WTC11 (cell line): ENCODE results near the gene CFAP99. TPM values are rescaled to one million over a fixed set of nuclear protein-coding genes. Genes with fewer than 3 reads are reported as not detected.
"Not testable (repeated sequence)": the region's sequence is repeated elsewhere in the genome, so short reads cannot be mapped to it uniquely, and the experiment has no call there.

Experiments
- ATAC-seq: fragments of 200-7000 bp; cut with Tn5 transposase; 2 replicates; pipeline ENCODE4 v1.10.0; 2021; ENCODE audit warnings: mild to moderate bottlenecking, moderate library complexity
- CTCF ChIA-PET: fragments of 300-600 bp; sonication (Branson Sonifier 250); formaldehyde crosslinking; loops from one replicate; lab custom pipeline; 2021; ENCODE audit warnings: antibody characterized with exemption; lab: Charles Lee
- POLR2A ChIA-PET: fragments of 350-600 bp; sonication (Branson Sonifier 250); formaldehyde crosslinking; loops from one replicate; lab custom pipeline; 2021; ENCODE audit warnings: antibody characterized with exemption; lab: Charles Lee
- DNase-seq: peaks from one replicate; pipeline ENCODE4 v3.0.0; 2021; ENCODE audit warnings: low spot score
- H3K27ac Mint-ChIP-seq: 2 replicates; pipeline ENCODE4 v1.8.0; 2021; ENCODE audit warnings: mixed read lengths
- H3K27me3 Mint-ChIP-seq: 2 replicates; pipeline ENCODE4 v1.8.0; 2021; ENCODE audit warnings: low read depth, mild to moderate bottlenecking, moderate library complexity, mixed read lengths
- H3K36me3 Mint-ChIP-seq: 2 replicates; pipeline ENCODE4 v1.8.0; 2021; ENCODE audit warnings: mixed read lengths
- H3K4me1 Mint-ChIP-seq: 2 replicates; pipeline ENCODE4 v1.8.0; 2022; ENCODE audit warnings: mixed read lengths
- H3K4me3 Mint-ChIP-seq: 2 replicates; pipeline ENCODE4 v1.8.0; 2021; ENCODE audit warnings: mild to moderate bottlenecking, moderate library complexity, mixed read lengths
- H3K9me3 Mint-ChIP-seq: 2 replicates; pipeline ENCODE4 v1.8.0; 2021; ENCODE audit warnings: mixed read lengths
- ESRRA ChIP-seq: sonication (generic); formaldehyde crosslinking; IDR thresholded peaks from 2 replicates; pipeline ENCODE4 v1.8.1; 2022; ENCODE audit warnings: mild to moderate bottlenecking, missing genetic modification reagents, borderline replicate concordance
- GABPB1 ChIP-seq: sonication (generic); formaldehyde crosslinking; IDR thresholded peaks from 2 replicates; pipeline ENCODE4 v1.8.1; 2023; ENCODE audit warnings: mild to moderate bottlenecking, missing genetic modification reagents
- GTF2I ChIP-seq: fragments of 250-450 bp; sonication (Bioruptor Pico); conservative IDR thresholded peaks from 2 replicates; pipeline ENCODE4 v1.4.0; 2021; ENCODE audit warnings: mild to moderate bottlenecking
- JAZF1 ChIP-seq: fragments of 250-450 bp; sonication (Bioruptor Pico); IDR thresholded peaks from 2 replicates; pipeline ENCODE4 v1.9.0; 2021; ENCODE audit warnings: moderate library complexity, mild to moderate bottlenecking, inconsistent platforms
- NR1H2 ChIP-seq: sonication (generic); formaldehyde crosslinking; IDR thresholded peaks from 2 replicates; pipeline ENCODE4 v1.9.0; 2021; ENCODE audit warnings: mild to moderate bottlenecking, moderate library complexity, missing genetic modification reagents
- OVOL2 ChIP-seq: fragments of 250-450 bp; sonication (Bioruptor Pico); IDR thresholded peaks from 2 replicates; pipeline ENCODE4 v1.9.0; 2021; ENCODE audit warnings: mild to moderate bottlenecking, borderline replicate concordance
- SOX15 ChIP-seq: fragments of 250-450 bp; sonication (Bioruptor Pico); IDR thresholded peaks from 2 replicates; pipeline ENCODE4 v1.9.0; 2021; ENCODE audit warnings: mild to moderate bottlenecking
- ZNF219 ChIP-seq: sonication (generic); formaldehyde crosslinking; IDR thresholded peaks from 2 replicates; pipeline ENCODE4 v1.8.0; 2023; ENCODE audit warnings: missing genetic modification reagents, mild to moderate bottlenecking, borderline replicate concordance
- total RNA-seq: library from RNA; stranded (reverse); gene quantifications from 3 replicates; pipeline ENCODE4 v1.2.3, GENCODE V29; 2021
- TF ChIP-seq, protein P1 (sequence below): sonication (generic); formaldehyde crosslinking; IDR thresholded peaks from 2 replicates; pipeline ENCODE4 v1.8.1; 2022; ENCODE audit warnings: low read depth, missing genetic modification reagents, borderline replicate concordance
- TF ChIP-seq, protein P2 (sequence below): fragments of 250-450 bp; sonication (Bioruptor Pico); IDR thresholded peaks from 2 replicates; pipeline ENCODE4 v2.1.2; 2022; ENCODE audit warnings: mild to moderate bottlenecking, moderate library complexity
- TF ChIP-seq, protein P3 (sequence below): sonication (generic); formaldehyde crosslinking; IDR thresholded peaks from 2 replicates; pipeline ENCODE4 v1.8.1; 2022; ENCODE audit warnings: low read depth, mild to moderate bottlenecking, moderate library complexity, missing genetic modification reagents, borderline replicate concordance
- TF ChIP-seq, protein P4 (sequence below): sonication (generic); formaldehyde crosslinking; IDR thresholded peaks from 2 replicates; pipeline ENCODE4 v1.8.1; 2023; ENCODE audit warnings: mild to moderate bottlenecking, missing genetic modification reagents, moderate library complexity
- TF ChIP-seq, protein P5 (sequence below): sonication (generic); formaldehyde crosslinking; IDR thresholded peaks from 2 replicates; pipeline ENCODE4 v1.8.1; 2023; ENCODE audit warnings: mild to moderate bottlenecking, missing genetic modification reagents, moderate library complexity
- TF ChIP-seq, protein P6 (sequence below): fragments of 250-450 bp; sonication (Bioruptor Pico); IDR thresholded peaks from 2 replicates; pipeline ENCODE4 v1.9.0; 2021; ENCODE audit warnings: mild to moderate bottlenecking

The CFAP99 gene
- total RNA-seq, 1 experiment from 2014 or later, result not detected

DNA sequence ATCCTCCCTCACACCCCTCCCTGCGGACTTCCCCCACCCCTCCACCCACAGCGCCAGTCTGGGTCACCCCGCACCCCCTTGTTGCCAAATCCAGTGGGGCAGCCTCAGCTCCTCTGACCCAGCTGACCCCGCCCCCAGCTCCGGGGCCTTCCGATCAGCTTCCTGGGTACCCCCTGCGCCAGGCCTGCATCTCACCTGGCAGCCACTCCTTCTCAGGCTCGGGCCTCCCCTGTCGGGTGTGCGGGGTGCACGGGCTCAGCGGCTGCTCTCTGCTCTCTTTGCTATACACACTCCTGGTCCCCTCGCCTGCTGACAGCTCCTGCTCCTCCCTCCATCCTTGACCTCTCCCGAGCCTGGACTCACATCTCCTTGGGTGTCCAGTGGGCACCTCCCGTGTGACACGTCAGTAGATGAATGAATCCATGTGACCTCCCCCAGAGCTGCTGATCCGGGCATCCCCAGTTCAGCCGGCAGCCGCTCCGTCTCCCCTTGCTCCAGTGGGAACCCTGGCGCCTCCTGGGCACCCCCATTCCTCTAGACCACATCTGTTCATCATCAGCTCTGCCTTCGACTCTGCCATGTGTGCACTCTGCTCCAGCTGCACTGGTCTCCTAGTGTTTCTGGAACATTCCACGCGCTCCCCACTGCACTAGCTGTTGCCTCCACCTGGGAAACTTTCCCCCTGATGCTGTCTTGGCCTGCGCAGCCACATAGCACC lies 9.9 kb downstream of the CFAP99 start (continued):
- TF ChIP-seq, protein P1, sequence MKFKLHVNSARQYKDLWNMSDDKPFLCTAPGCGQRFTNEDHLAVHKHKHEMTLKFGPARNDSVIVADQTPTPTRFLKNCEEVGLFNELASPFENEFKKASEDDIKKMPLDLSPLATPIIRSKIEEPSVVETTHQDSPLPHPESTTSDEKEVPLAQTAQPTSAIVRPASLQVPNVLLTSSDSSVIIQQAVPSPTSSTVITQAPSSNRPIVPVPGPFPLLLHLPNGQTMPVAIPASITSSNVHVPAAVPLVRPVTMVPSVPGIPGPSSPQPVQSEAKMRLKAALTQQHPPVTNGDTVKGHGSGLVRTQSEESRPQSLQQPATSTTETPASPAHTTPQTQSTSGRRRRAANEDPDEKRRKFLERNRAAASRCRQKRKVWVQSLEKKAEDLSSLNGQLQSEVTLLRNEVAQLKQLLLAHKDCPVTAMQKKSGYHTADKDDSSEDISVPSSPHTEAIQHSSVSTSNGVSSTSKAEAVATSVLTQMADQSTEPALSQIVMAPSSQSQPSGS (CRISPR knock-in tag), result no peak
- TF ChIP-seq, protein P2, sequence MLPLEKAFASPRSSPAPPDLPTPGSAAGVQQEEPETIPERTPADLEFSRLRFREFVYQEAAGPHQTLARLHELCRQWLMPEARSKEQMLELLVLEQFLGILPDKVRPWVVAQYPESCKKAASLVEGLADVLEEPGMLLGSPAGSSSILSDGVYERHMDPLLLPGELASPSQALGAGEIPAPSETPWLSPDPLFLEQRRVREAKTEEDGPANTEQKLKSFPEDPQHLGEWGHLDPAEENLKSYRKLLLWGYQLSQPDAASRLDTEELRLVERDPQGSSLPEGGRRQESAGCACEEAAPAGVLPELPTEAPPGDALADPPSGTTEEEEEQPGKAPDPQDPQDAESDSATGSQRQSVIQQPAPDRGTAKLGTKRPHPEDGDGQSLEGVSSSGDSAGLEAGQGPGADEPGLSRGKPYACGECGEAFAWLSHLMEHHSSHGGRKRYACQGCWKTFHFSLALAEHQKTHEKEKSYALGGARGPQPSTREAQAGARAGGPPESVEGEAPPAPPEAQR (CRISPR knock-in tag), result no peak
- TF ChIP-seq, protein P3, sequence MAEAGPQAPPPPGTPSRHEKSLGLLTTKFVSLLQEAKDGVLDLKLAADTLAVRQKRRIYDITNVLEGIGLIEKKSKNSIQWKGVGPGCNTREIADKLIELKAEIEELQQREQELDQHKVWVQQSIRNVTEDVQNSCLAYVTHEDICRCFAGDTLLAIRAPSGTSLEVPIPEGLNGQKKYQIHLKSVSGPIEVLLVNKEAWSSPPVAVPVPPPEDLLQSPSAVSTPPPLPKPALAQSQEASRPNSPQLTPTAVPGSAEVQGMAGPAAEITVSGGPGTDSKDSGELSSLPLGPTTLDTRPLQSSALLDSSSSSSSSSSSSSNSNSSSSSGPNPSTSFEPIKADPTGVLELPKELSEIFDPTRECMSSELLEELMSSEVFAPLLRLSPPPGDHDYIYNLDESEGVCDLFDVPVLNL, result no peak

DNA sequence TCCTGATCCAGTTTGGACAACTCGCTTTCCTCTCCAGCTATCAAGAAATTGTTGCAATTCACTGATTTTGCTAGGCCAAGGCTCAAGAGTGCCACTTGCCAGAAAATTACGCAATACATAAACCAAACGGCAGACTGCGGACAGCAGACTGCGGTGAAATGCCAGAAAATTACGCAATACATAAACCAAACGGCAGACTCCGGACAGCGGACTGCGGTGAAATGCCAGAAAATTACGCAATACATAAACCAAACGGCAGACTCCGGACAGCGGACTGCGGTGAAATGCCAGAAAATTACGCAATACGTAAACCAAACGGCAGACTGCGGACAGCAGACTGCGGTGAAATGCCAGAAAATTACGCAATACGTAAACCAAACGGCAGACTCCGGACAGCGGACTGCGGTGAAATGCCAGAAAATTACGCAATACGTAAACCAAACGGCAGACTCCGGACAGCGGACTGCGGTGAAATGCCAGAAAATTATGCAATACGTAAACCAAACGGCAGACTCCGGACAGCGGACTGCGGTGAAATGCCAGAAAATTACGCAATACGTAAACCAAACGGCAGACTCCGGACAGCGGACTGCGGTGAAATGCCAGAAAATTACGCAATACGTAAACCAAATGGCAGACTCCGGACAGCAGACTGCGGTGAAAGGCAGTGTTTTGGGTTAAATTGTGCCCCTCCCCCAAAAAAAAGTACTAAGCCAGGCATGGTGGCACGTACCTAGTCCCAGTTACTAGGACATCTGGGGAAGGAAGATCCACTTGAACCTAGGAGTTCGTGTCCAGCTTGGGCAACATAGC lies 11.4 kb downstream of the CFAP99 start:
- H3K4me3 Mint-ChIP-seq, POLR2A ChIA-PET, H3K4me1 Mint-ChIP-seq, ATAC-seq, H3K9me3 Mint-ChIP-seq, DNase-seq, H3K27ac Mint-ChIP-seq, H3K27me3 Mint-ChIP-seq, H3K36me3 Mint-ChIP-seq: not testable (repeated sequence)
- CTCF ChIA-PET, result interaction anchor here (0.7 to 4.0 kb wide), 3 partner anchors 11 to 236 kb away, joined by 3 to 31 read pairs (median 3); no protein-coding TSS in a partner anchor

DNA sequence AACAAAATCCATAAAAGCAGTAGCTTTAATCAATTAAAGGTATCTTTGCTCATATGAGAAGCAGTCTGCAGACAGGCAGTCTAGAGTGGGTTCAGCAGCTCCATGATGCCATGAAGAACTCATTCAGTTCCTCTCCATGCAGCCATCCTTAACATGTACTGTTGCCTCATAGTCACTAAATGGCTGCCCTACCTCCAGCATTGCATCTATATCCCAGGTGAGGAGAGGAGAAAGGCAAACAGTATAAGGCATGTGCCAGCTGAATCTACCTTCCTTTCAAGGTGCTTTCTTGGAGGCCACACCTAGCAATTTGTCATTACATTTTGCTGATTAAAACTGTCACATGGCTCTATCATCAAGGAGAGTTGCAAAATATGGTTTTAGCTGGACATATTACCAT lies 13.2 kb downstream of the CFAP99 start:
- POLR2A ChIA-PET, result no interaction called here
- Mint-ChIP-seq H3K4me1 (no peaks in the 10 kb centered on the region), H3K27ac (no peak overlapping the region), H3K4me3 (no peak overlapping the region), H3K36me3 (no peaks in the 10 kb centered on the region), H3K27me3 (no peaks in the 10 kb centered on the region), H3K9me3 (peaks cover 7% of the 10 kb centered on the region)
- TF ChIP-seq, protein P4, sequence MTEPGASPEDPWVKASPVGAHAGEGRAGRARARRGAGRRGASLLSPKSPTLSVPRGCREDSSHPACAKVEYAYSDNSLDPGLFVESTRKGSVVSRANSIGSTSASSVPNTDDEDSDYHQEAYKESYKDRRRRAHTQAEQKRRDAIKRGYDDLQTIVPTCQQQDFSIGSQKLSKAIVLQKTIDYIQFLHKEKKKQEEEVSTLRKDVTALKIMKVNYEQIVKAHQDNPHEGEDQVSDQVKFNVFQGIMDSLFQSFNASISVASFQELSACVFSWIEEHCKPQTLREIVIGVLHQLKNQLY, result no peak
- peak; percentile 82 for TF ChIP-seq GTF2I (CRISPR knock-in tag)
- no peak for DNase-seq
- CTCF ChIA-PET, result interaction anchor here (0.9 to 3.6 kb wide), 2 partner anchors 10 to 11 kb away, joined by 3 to 19 read pairs; no protein-coding TSS in a partner anchor
- ATAC-seq, result no peak

DNA sequence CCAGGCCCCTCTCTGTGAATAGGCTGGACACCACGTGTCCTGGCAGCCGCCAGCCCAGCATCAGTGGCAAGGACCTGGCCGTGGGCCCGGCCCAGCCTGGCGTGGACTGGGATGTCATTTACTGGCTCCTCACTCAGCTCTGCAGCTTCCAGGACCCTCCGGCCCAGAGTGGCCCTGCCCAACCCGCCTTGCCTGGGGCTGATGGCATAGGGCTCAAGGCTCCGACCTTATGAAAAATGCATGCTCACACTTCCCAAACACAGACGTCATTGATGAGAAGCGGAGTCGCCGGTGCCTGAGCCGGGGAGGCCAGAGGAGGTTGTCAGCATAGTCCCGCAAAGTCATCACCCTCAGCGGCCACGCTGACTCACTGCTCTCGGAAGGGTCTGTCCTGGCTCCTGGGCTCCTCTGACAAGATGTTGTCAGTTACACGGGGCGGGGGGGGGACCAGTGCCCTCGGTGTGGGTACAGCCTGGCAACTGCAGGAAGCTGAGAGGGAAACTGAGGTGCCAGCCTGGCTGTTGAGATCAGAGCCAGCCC lies 14.3 kb downstream of the CFAP99 start:
- DNase-seq (no peak), ATAC-seq (no peak)
- Mint-ChIP-seq H3K27ac (no peak overlapping the region), H3K27me3 (no peaks in the 10 kb centered on the region), H3K4me1 (no peaks in the 10 kb centered on the region), H3K36me3 (no peaks in the 10 kb centered on the region), H3K9me3 (peaks cover 7% of the 10 kb centered on the region), H3K4me3 (no peak overlapping the region)
- ChIA-PET CTCF (interaction anchor here (1.8 to 3.6 kb wide), 3 partner anchors 9 to 30 kb away, joined by 4 to 19 read pairs (median 8); partner anchors contain the start of genes CFAP99 and ZFYVE28), POLR2A (no interaction called here)
- TF ChIP-seq, protein P2 (CRISPR knock-in tag), result no peak
- TF ChIP-seq ZNF219 (CRISPR knock-in tag), result no peak
- no peak for TF ChIP-seq NR1H2 (CRISPR knock-in tag)
- TF ChIP-seq OVOL2 (CRISPR knock-in tag), result no peak
- TF ChIP-seq, protein P1 (CRISPR knock-in tag), result no peak
- TF ChIP-seq ESRRA, result no peak
- no peak for TF ChIP-seq JAZF1 (CRISPR knock-in tag)
- TF ChIP-seq GABPB1 (CRISPR knock-in tag), result no peak
- TF ChIP-seq, protein P5, sequence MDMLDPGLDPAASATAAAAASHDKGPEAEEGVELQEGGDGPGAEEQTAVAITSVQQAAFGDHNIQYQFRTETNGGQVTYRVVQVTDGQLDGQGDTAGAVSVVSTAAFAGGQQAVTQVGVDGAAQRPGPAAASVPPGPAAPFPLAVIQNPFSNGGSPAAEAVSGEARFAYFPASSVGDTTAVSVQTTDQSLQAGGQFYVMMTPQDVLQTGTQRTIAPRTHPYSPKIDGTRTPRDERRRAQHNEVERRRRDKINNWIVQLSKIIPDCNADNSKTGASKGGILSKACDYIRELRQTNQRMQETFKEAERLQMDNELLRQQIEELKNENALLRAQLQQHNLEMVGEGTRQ (CRISPR knock-in tag), result no peak
- TF ChIP-seq, protein P6, sequence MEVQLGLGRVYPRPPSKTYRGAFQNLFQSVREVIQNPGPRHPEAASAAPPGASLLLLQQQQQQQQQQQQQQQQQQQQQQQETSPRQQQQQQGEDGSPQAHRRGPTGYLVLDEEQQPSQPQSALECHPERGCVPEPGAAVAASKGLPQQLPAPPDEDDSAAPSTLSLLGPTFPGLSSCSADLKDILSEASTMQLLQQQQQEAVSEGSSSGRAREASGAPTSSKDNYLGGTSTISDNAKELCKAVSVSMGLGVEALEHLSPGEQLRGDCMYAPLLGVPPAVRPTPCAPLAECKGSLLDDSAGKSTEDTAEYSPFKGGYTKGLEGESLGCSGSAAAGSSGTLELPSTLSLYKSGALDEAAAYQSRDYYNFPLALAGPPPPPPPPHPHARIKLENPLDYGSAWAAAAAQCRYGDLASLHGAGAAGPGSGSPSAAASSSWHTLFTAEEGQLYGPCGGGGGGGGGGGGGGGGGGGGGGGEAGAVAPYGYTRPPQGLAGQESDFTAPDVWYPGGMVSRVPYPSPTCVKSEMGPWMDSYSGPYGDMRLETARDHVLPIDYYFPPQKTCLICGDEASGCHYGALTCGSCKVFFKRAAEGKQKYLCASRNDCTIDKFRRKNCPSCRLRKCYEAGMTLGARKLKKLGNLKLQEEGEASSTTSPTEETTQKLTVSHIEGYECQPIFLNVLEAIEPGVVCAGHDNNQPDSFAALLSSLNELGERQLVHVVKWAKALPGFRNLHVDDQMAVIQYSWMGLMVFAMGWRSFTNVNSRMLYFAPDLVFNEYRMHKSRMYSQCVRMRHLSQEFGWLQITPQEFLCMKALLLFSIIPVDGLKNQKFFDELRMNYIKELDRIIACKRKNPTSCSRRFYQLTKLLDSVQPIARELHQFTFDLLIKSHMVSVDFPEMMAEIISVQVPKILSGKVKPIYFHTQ (CRISPR knock-in tag), result no peak
- TF ChIP-seq SOX15 (CRISPR knock-in tag), result no peak
